ENCODE results near the gene COL18A1.

- TF ChIP-seq, protein P1, sequence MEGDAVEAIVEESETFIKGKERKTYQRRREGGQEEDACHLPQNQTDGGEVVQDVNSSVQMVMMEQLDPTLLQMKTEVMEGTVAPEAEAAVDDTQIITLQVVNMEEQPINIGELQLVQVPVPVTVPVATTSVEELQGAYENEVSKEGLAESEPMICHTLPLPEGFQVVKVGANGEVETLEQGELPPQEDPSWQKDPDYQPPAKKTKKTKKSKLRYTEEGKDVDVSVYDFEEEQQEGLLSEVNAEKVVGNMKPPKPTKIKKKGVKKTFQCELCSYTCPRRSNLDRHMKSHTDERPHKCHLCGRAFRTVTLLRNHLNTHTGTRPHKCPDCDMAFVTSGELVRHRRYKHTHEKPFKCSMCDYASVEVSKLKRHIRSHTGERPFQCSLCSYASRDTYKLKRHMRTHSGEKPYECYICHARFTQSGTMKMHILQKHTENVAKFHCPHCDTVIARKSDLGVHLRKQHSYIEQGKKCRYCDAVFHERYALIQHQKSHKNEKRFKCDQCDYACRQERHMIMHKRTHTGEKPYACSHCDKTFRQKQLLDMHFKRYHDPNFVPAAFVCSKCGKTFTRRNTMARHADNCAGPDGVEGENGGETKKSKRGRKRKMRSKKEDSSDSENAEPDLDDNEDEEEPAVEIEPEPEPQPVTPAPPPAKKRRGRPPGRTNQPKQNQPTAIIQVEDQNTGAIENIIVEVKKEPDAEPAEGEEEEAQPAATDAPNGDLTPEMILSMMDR (IDR thresholded peaks at IDR 0.05; ENCODE audit: borderline replicate concordance, extremely low read depth, low read length, poor library complexity, severe bottlenecking) = no peak
- TF ChIP-seq EZH2 (IDR thresholded peaks at IDR 0.05; ENCODE audit: borderline replicate concordance, low read depth, low read length, severe bottlenecking) = no peak
Measured at GRCh38 chr21:45419162-45419561, 14.2 kb downstream of the COL18A1 start.
